Activated CD8-positive, alpha-beta memory T cell treated with anti-CD3 and anti-CD28 coated beads, Interleukin-2, amount 50 U/mL, for 1 hour (primary cell): ENCODE results near the gene SENP3.

Experiments used
- DNase-seq: peaks from one replicate; pipeline ENCODE4 v3.0.0-alpha.2; 2020; ENCODE audit errors: extremely low read depth

SENP3 gene

DNA sequence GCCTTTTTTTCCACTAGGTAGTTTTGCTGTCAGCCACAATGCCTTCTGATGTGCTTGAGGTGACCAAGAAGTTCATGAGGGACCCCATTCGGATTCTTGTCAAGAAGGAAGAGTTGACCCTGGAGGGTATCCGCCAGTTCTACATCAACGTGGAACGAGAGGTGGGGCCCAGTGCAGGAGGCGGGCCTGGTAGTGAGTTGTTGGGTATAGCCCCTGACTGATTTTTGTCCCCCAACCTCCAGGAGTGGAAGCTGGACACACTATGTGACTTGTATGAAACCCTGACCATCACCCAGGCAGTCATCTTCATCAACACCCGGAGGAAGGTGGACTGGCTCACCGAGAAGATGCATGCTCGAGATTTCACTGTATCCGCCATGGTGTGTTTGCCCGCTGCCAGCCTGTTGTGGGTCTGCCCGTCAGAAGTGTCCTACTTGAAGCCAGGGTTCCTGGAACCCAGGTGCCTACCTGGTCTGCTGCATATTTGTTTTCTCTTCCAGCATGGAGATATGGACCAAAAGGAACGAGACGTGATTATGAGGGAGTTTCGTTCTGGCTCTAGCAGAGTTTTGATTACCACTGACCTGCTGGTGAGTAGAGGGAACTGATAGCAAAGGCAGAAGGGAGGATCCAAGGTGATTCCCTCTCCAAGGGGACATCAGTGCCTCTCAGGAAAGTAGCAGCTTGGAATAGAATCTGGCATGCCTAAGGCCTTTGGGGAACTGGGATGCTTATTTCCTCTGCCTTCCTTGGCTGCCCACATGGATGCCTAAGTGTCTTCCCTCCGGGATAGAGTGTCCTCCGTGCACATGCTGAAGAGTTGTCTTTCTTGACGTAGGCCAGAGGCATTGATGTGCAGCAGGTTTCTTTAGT, 15.8 kb downstream of the SENP3 start:
- DNase-seq: no peak

GRCh38 chr17:7579001-7579833, 17.5 kb downstream of the SENP3 start, which contains the start of gene CD68:
Gene CD68, plus strand, starts transcription at chr17:7579638. Its CDS starts 40 bp downstream, at chr17:7579678.
- DNase-seq: no peak

GRCh38 chr17:7579834-7580603, 18.3 kb downstream of the SENP3 start:
- DNase-seq: no peak

DNA sequence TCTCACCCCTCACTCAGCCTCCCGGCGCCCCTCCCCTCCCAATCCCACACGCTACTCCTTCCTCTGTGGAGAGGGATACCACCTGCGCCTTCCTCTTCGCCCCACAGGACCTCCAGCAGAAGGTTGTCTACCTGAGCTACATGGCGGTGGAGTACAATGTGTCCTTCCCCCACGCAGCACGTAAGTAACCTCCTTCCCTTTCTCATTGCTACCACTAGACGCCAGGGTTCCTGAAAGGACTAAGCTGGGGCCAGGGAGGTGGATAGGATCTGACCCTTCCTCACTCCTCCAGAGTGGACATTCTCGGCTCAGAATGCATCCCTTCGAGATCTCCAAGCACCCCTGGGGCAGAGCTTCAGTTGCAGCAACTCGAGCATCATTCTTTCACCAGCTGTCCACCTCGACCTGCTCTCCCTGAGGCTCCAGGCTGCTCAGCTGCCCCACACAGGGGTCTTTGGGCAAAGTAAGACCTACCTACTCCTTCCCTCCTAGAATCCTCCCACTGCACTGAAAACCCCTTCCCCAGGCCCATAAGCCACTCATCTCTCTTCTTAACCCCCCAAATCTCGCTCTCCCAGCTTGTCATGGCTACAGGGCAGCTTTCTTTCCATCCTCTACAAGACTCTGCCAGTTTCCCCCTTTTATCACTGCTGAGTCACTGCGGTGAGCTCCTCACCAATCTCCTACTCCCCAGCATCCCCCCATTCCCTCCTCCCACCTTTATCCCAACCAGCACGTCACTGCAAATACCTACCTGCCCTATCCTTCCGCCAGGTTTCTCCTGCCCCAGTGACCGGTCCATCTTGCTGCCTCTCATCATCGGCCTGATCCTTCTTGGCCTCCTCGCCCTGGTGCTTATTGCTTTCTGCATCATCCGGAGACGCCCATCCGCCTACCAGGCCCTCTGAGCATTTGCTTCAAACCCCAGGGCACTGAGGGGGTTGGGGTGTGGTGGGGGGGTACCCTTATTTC, 19.2 kb downstream of the SENP3 start:
- no peak for DNase-seq

DNA sequence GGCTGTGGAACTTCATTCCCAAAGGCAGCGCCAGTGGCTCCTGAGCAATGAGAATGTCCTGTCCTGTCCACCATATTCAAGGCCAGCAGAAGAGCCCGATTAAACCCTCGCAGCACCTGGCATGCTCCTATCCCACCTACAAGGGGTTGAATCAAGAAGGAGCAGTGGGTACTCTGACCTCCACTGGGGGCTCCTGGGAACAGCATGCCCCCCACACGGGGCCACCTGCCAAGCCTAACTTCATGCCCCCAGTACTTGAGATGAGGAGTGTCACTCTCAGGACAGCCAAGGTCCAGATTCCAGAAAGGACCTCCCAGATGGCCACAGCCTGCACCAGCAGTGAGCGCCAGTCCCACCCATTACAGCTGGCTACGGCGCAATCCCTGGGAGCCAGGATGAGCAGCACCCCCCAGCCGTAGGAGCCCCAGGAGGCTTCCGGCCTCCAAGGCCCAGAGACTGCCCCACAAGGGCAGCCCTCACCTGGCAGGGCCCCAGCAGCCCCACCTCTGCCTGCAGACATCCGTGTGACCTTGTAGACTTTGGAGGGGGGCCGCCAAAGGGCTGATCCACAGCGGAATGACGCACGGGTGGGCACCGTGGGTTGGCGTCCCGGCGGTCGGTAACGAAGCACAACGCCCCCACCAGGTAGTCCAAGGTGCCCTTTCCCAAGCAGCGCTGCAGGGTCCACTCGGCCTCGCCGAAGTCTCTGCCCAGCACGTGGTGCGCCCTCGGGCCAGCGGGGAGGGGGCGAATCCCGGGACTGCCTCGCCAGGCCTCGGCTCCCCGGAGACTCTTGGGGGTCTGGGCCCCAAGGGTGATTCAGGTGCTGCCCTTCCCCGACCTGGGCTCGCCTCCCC, 20.9 kb downstream of the SENP3 start:
- DNase-seq: no peak

DNA sequence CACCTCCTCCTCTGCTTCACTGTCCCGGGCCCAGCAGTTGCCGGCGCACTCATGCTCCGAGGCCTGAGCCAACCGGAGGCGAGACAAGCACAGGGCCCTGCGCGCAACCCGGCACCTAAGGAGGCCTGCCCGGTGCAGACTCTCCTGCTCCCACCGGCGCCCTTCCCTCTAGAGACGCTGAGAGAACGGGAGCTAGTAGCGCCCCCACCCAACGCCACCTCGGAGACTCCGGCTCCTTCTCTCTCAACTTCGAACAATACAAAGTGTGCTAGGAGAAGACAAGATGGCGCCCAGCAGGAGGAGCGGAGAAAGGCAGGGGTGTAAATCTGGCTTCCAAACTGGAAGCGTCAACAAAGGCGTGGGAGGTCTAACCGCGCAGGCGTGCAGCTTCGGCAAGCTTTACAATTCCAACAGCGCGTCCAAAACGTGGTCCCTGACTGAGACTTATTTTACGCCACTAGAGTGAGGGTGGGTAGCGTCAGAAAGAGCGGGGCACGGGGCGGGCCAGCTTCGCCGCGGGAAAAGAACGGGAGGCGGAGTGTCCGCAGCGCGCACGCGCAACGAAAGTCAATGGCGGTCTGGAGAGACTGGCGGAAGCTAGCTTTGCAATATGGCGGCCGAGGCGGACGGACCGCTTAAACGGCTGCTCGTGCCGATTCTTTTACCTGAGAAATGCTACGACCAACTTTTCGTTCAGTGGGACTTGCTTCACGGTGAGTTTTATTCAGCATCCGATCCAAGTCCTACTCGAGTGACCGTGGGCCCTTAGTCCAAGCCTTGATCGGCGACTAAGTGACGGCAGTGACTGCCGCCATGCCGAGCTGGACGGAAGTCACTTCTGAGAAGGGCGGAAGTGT, 21.8 kb downstream of the SENP3 start, which contains the start of gene MPDU1:
Gene MPDU1 (plus strand): TSS at position 600 of the 857 bp plus-strand sequence. CDS start 11 bp downstream, at position 611.
- peak; percentile 82 for DNase-seq

DNA sequence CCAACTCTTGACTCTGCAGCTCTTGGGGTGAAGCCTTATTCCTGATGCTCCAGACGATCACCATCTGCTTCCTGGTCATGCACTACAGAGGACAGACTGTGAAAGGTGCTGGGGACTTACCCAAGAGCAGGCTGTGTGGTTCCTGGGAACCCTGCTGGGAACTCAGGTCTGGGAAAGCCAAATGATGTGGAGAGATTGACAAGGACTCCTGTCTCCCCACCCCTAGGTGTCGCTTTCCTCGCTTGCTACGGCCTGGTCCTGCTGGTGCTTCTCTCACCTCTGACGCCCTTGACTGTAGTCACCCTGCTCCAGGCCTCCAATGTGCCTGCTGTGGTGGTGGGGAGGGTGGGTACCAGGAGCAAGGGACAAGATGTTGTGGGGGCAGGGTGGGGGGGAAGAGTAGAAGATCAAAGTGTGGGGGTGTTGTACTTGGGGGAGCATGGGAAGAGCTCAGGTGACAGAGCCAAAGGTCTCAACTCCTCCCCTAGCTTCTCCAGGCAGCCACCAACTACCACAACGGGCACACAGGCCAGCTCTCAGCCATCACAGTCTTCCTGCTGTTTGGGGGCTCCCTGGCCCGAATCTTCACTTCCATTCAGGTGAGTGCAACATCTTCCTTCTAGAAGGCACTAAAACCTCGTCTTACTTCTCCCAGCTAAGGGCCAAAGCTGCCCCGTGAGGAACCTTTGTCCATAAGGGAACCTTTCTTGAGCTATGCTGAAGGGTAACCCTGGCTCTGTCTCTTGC, 25.1 kb downstream of the SENP3 start:
- no peak for DNase-seq

GRCh38 chr17:7587420-7588151, 25.9 kb downstream of the SENP3 start:
- DNase-seq: no peak

DNA sequence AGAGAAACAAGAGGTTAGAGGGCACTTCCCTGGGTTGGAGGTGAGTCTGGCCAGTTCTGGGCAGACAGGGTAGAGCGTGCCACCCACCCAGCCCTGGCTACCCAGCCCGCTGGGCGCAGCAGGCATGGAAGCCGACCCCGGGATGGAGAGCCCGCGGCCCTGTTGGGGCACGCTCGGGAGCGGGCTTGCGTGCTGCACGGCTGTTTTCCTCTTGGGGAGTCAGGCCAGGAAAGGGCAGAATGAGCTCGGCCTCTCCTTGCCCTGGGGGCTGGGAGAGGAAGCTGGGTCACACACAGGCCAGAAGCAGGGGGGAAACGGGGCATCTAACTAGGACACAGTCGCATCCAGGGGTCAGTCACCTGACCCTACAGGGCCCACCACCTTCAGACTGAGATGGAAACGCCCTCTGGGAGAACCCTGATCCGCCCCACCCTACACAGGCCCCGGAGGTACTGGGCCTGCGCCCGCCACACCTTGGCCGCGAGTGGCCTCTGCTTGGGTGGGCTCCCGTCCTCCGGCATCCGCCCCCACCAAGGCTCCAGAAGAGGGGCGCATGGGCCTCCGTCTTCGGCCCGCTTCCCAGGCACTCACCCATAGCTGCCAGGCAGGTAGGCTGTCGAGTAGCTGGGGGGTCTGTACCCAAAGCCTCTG, 27.0 kb downstream of the SENP3 start:
- no peak for DNase-seq

DNA sequence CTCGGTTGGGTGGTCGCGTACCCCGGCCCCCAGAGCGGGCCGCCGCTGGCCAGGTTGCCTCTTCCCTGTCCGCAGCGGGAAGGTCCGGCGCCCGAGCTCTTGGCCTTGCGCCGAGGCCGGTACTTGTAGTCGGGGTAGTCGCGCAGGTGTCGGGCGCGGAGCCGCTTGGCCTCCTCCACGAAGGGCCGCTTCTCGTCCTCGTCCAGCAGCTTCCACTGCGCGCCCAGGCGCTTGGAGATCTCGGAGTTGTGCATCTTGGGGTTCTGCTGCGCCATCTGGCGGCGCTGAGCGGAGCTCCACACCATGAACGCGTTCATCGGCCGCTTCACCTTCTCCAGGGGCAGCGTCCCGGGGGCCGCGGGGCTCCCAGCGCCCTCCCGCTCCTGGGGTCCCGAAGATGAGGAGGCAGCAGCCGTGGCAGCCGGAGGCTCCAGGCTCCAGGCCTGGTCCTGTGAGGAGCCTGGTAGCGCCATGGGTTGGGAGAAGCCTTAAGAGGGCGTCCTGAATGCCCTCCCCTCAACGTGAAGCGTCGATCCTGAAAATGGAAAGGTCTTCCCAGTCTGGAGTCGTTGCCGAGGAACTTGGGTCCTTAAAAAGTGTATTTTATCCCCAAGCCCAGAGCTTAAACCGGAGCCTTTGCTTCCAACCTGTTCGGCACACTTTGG, 27.6 kb downstream of the SENP3 start:
- no peak for DNase-seq

DNA sequence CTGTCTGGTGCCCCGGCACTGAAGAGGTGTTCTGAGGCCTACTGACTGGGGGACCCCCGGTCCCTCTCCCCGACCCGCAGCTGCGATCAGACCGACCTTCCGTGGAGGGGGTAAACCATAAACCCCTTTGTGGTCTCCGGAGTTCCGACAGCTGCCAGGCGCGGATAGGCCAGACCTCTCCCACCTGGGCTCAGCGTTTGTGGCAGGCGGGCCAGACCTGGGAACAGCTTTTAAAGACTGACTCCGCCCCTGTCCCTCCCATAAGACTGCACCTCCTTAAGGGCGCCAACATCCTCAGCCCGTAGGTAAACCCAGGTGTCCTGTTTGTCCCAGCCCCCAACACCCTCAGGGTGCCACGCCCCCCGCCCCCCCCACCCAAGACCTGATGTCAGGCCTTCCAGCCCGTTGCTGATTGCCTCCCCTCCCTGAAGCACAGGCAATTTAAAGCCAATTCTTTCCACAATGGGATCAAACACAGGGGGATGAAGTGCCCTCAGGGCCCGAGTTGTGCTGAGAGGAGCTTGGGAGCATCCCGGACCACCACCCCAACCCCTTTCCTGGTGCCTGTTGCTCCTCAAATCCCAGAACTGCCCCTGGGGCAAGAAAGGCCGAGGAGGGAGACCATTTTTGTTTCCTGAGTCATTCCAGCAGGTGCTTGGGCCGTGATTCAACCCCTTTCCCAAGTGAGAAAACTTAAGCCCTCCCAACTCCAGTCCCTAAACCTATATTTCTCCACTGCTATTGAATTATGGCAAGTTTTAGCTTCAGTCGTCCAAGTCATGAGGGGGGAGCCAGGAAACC, 28.4 kb downstream of the SENP3 start, which contains the start of gene SOX15:
Gene SOX15 (minus strand): TSS at position 204 of the 801 bp plus-strand sequence. CDS start 418 bp downstream, outside the sequence.
- DNase-seq: no peak

DNA sequence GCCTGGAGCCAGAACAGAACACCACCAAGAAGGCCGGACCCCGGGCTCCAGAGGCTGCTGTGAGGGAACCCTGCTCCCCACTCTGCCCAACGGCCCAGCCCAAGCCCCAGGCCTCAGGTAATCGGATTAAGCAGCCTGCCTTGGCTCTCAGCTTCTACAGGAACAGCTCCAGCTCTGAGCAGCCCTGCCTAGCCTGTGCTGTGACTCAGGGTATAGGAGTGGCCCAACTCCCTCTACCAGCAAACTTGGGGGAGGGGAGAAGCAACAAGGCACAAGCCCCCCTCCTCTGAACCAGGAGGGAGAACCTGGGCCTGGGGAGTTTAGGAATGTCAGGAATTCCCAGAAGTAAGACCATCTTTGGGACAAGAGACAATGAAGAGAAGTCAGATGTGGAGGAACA, 29.0 kb downstream of the SENP3 start:
- DNase-seq: no peak

- no peak for DNase-seq
Observed at GRCh38 chr17:7591596-7591995, 29.9 kb downstream of the SENP3 start.

DNA sequence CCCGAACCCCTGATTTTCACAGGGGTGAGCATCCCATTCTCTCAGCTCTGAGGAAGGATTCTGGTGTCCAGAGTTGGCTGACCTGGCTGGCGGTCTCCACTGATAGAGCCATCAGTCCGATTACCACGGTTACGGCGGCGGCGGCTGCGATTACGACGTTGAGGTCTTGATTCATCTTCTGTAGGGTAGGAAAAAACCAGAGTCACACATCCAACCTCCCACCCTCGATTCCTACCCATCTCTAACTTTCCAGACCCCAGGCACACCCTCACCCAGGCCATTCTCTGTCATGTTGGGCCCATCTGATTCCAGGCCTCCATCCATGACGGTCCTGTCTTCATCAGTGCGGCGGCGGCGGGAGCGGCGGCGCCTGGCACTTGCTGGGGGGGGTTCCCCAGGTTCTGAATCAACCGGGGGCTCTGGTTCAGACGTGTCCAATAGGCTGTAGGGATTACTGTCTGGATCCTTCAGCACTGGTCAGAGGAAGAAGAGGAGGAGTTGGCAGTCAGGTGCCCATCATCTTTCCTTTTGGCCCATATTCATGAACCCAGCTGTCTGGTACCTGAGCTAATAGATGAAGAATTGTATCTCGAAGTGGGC, 30.8 kb downstream of the SENP3 start:
- no peak for DNase-seq

DNA sequence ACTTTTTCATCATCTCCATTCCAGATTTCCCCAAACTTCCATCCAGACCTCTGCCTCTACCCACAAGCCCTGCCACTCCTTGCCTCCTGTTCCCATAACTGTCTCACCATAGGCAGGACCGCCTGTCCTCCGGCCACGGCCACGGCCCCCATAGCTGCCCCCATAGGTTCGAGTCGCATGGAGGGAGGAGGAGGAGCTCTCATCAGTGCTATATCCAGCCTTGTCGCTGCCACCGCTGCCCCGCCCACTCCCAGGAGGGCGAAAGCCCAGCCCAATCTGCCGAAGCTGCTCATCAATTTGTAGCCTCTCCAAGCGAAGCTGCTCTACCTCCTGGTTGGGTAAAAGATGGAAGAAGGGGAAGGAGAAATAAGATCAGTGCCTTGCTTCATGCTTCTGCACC, 31.6 kb downstream of the SENP3 start:
- DNase-seq: no peak
